Thoracic aorta (tissue), 2 donors: ENCODE data around the gene CLCN4. TPM values are rescaled to one million over a fixed set of nuclear protein-coding genes. Genes with fewer than 3 reads are reported as not detected.

Experiments used
- ATAC-seq: fragments of 150-250 bp; one replicate; pipeline ENCODE4 v1.8.0; 2017; ENCODE audit warnings: low read depth; ENCODE audit not compliant: insufficient number of reproducible peaks, low FRiP score
- DNase-seq: peaks from one replicate; pipeline ENCODE4 v3.0.0-alpha.2; 2020; ENCODE audit warnings: low spot score
- H3K27ac ChIP-seq, 2 donors: fragments of 200-600 bp; sonication (generic); 1 replicate in 1 of 2; 2 replicates in 1 of 2; pipeline ENCODE4 v1.5.1; 2016; ENCODE audit warnings: mild to moderate bottlenecking in 2 of 2, moderate library complexity in 2 of 2
- H3K27me3 ChIP-seq: fragments of 200-600 bp; sonication (generic); replicated peaks from 2 replicates; pipeline ENCODE4 v1.6.0; 2016; ENCODE audit warnings: mild to moderate bottlenecking; ENCODE audit not compliant: insufficient read depth
- H3K36me3 ChIP-seq: fragments of 200-600 bp; sonication (generic); one replicate; pipeline ENCODE4 v1.5.1; 2016
- H3K4me1 ChIP-seq, 2 donors: fragments of 200-600 bp; sonication (generic); 1 replicate in 1 of 2; 2 replicates in 1 of 2; pipeline versions ENCODE4 v1.5.1 to v1.6.0; 2016; ENCODE audit warnings: low read depth in 2 of 2, mild to moderate bottlenecking in 1 of 2; ENCODE audit not compliant: control insufficient read depth in 1 of 2
- H3K4me3 ChIP-seq: fragments of 200-600 bp; sonication (generic); 2 replicates; pipeline ENCODE4 v1.5.1; 2016; ENCODE audit warnings: mild to moderate bottlenecking
- H3K9me3 ChIP-seq: fragments of 200-600 bp; sonication (generic); 2 replicates; pipeline ENCODE4 v1.5.1; 2016
- total RNA-seq, 2 donors: library from RNA; depleted of rRNA; stranded (reverse); fragments of >200 nt; gene quantifications; one replicate each; pipeline versions ENCODE4 v1.1.0 to v1.2.3, GENCODE V29; 2016
- TF ChIP-seq, protein P1 (sequence below): fragments of 200-600 bp; sonication (generic); IDR thresholded peaks from one replicate; pipeline ENCODE4 v1.5.1; 2019; ENCODE audit warnings: antibody characterized with exemption

CLCN4 gene
- total RNA-seq, 2 donors from 2014 or later = 3.5 to 5.6 TPM

DNA sequence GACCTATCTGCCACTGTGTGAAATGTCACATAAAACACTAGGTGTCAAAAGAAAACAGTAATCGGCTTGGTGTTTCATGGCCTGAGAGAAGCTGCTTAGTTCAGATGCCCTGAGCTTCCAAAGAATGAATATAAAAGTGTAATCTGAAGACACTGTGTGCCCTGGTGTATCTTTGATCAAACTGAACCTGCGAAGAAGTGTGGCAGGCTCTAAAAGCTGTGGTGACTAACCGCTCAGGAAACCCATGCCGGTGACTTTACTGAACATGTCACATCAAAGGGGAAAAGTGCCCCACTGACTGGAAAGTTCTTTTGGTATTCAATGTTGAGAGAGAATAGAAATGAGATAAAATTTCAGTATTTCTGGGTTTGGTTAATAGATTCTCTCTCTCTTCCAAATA lies 89.1 kb downstream of the CLCN4 start:
- H3K9me3 ChIP-seq = no peaks in the 10 kb centered on the region
- TF ChIP-seq, protein P1, sequence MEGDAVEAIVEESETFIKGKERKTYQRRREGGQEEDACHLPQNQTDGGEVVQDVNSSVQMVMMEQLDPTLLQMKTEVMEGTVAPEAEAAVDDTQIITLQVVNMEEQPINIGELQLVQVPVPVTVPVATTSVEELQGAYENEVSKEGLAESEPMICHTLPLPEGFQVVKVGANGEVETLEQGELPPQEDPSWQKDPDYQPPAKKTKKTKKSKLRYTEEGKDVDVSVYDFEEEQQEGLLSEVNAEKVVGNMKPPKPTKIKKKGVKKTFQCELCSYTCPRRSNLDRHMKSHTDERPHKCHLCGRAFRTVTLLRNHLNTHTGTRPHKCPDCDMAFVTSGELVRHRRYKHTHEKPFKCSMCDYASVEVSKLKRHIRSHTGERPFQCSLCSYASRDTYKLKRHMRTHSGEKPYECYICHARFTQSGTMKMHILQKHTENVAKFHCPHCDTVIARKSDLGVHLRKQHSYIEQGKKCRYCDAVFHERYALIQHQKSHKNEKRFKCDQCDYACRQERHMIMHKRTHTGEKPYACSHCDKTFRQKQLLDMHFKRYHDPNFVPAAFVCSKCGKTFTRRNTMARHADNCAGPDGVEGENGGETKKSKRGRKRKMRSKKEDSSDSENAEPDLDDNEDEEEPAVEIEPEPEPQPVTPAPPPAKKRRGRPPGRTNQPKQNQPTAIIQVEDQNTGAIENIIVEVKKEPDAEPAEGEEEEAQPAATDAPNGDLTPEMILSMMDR = no peak
- H3K27me3 ChIP-seq = no peaks in the 10 kb centered on the region
- no peak overlapping the region for H3K4me3 ChIP-seq
- no peaks in the 10 kb centered on the region for H3K4me1 ChIP-seq
- ATAC-seq (no peak), DNase-seq (no peak)
- H3K36me3 ChIP-seq = no peaks in the 10 kb centered on the region
- no peak overlapping the region for H3K27ac ChIP-seq

DNA sequence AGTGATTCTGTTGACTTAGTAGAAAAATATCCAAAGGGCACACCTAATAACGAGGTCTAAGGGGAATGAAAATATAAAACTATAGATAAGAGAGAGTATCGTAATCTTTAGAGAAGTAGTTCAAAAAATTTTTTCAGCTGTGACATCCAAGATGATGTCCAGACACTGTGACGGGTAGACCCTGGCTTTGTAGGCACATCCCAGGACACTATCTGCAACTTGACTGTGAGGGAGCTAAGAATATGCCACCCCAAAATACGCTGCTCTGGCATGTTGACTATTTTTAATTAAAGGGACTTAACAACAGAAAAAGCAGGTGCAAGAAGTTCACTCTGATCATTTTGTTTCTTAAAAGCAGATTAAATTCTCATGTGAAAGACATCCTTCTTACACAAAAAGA lies 89.5 kb downstream of the CLCN4 start:
- ATAC-seq (no peak), DNase-seq (no peak)
- no peak overlapping the region for H3K4me3 ChIP-seq
- H3K36me3 ChIP-seq = no peaks in the 10 kb centered on the region
- H3K27me3 ChIP-seq = no peaks in the 10 kb centered on the region
- TF ChIP-seq, protein P1 = no peak
- H3K27ac ChIP-seq = no peak overlapping the region
- H3K4me1 ChIP-seq = no peaks in the 10 kb centered on the region
- no peaks in the 10 kb centered on the region for H3K9me3 ChIP-seq

DNA sequence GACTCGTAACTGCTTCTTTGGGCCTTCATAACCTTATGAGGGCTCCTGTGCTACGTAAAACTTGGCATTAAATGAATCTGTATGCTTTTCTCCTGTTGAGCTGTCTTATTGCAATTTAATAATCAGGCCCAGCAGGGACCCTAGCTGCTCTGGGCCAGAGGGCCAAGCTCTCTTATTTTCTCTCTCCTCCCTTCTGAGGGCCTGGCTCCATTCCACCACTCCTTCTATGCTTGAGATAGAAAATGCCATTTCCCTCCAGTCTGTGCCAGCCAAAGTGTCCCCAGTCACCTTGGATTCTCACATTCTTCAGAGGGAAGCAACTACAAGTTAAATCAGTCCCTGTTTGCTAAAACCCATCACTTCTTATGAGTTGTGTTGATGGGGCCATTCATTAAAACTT lies 90.1 kb downstream of the CLCN4 start:
- no peaks in the 10 kb centered on the region for H3K4me1 ChIP-seq
- ATAC-seq = no peak

GRCh38 chrX:10254739-10255138 lies 98.0 kb downstream of the CLCN4 start:
- TF ChIP-seq, protein P1 = no peak
- ATAC-seq = no peak
- Histone ChIP-seq H3K27me3 (no peaks in the 10 kb centered on the region), H3K27ac (no peak overlapping the region), H3K4me3 (no peak overlapping the region), H3K4me1 (peaks cover 4 to 7% of the 10 kb centered on the region in 2 donors), H3K36me3 (no peaks in the 10 kb centered on the region), H3K9me3 (no peaks in the 10 kb centered on the region)
- no peak for DNase-seq

More for the DNA sequence above, 90.1 kb downstream of the CLCN4 start:
- Histone ChIP-seq H3K4me3 (no peak overlapping the region), H3K9me3 (no peaks in the 10 kb centered on the region), H3K27ac (no peak overlapping the region), H3K27me3 (no peaks in the 10 kb centered on the region), H3K36me3 (no peaks in the 10 kb centered on the region)
- TF ChIP-seq, protein P1 = no peak
- DNase-seq = no peak

DNA sequence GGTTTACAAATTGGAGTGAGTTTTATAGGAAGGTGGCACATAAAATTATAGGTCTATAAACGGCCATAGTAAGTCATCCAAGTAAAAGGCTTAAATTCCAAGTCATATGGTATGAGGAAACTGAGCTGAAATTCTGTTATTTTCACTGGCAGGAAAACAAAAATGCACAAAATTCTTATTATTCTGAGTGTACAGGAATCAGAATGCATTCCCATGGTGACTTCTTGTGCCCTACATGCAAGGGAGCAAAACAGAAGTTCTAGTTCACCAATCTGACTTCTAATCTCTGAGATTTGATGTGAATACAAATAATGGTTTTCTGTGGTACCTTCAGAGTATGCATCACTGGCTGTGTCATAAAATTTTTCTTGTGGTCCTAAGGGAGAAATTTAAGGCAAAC lies 102.9 kb downstream of the CLCN4 start:
- DNase-seq (no peak), ATAC-seq (no peak)
- no peaks in the 10 kb centered on the region for H3K27me3 ChIP-seq
- H3K36me3 ChIP-seq = no peaks in the 10 kb centered on the region
- no peak overlapping the region for H3K27ac ChIP-seq
- no peak overlapping the region for H3K4me3 ChIP-seq
- peaks cover 4 to 10% of the 10 kb centered on the region in 2 donors for H3K4me1 ChIP-seq
- TF ChIP-seq, protein P1 = no peak
- no peaks in the 10 kb centered on the region for H3K9me3 ChIP-seq
